Neuronal stem cell (in vitro differentiated cells): ENCODE results near the gene CCDC117.

ENCODE experiments used
- DNase-seq: peaks from one replicate; pipeline ENCODE4 v3.0.0-alpha.2; 2013; ENCODE audit warnings: low spot score
- H2AFZ ChIP-seq: one replicate; pipeline ENCODE4 v1.6.1; 2013; ENCODE audit warnings: mild to moderate bottlenecking, low read length, inconsistent platforms
- H2AK5ac ChIP-seq: 2 replicates; pipeline ENCODE4 v1.6.1; 2013; ENCODE audit warnings: low read depth, mild to moderate bottlenecking, inconsistent platforms, low read length, moderate library complexity, mixed read lengths
- H2BK120ac ChIP-seq: 2 replicates; pipeline ENCODE4 v1.6.1; 2013; ENCODE audit warnings: low read depth, mild to moderate bottlenecking, inconsistent platforms, low read length, moderate library complexity, mixed read lengths
- H2BK12ac ChIP-seq: one replicate; pipeline ENCODE4 v1.6.1; 2013; ENCODE audit warnings: low read length, inconsistent platforms
- H2BK15ac ChIP-seq: 2 replicates; pipeline ENCODE4 v1.6.1; 2013; ENCODE audit warnings: mild to moderate bottlenecking, low read length, inconsistent platforms, mixed read lengths
- H2BK5ac ChIP-seq: one replicate; pipeline ENCODE4 v1.6.1; 2013; ENCODE audit warnings: inconsistent platforms, mild to moderate bottlenecking, low read length, moderate library complexity
- H3K14ac ChIP-seq: one replicate; pipeline ENCODE4 v1.6.1; 2013; ENCODE audit warnings: low read length, inconsistent platforms
- H3K18ac ChIP-seq: 2 replicates; pipeline ENCODE4 v1.6.1; 2013; ENCODE audit warnings: low read length, inconsistent platforms
- H3K23ac ChIP-seq: 2 replicates; pipeline ENCODE4 v1.6.1; 2013; ENCODE audit warnings: low read depth, mild to moderate bottlenecking, mixed read lengths, low read length, inconsistent platforms; ENCODE audit not compliant: poor library complexity
- H3K27ac ChIP-seq: replicated peaks from 3 replicates; pipeline ENCODE4 v1.5.1; 2013; ENCODE audit warnings: low read length, inconsistent platforms
- H3K27me3 ChIP-seq, 3 experiments: 2 replicates each; pipeline ENCODE4 v1.6.1; 2013; ENCODE audit warnings: low read length in 3 of 3, mild to moderate bottlenecking in 2 of 3, inconsistent platforms in 1 of 3, low read depth in 1 of 3, mixed read lengths in 1 of 3, moderate library complexity in 1 of 3; ENCODE audit not compliant: control insufficient read depth in 3 of 3, insufficient read depth in 3 of 3
- H3K36me3 ChIP-seq, 2 donors: replicated peaks in 1 of 2; 2 replicates each; pipeline ENCODE4 v1.6.1; 2013; ENCODE audit warnings: low read length in 2 of 2; ENCODE audit not compliant: control insufficient read depth in 2 of 2, insufficient read depth in 2 of 2
- H3K4ac ChIP-seq: 2 replicates; pipeline ENCODE4 v1.6.1; 2013; ENCODE audit warnings: inconsistent platforms, mild to moderate bottlenecking, low read length, moderate library complexity
- H3K4me1 ChIP-seq, 2 donors: 1 replicate in 1 of 2; 2 replicates in 1 of 2; pipeline ENCODE4 v1.6.1; 2013; ENCODE audit warnings: low read length in 2 of 2, low read depth in 1 of 2; ENCODE audit not compliant: control insufficient read depth in 2 of 2, insufficient read depth in 1 of 2
- H3K4me2 ChIP-seq: one replicate; pipeline ENCODE4 v1.6.1; 2013; ENCODE audit warnings: mild to moderate bottlenecking, low read length, inconsistent platforms; ENCODE audit not compliant: insufficient read depth, poor library complexity, severe bottlenecking
- H3K4me3 ChIP-seq, 2 donors: 2 replicates each; pipeline ENCODE4 v1.5.1; 2013; ENCODE audit warnings: low read length in 2 of 2, mild to moderate bottlenecking in 2 of 2, inconsistent platforms in 1 of 2, moderate library complexity in 1 of 2
- H3K79me1 ChIP-seq: one replicate; pipeline ENCODE4 v1.6.1; 2013; ENCODE audit warnings: low read depth, mild to moderate bottlenecking, inconsistent platforms, low read length, moderate library complexity
- H3K9ac ChIP-seq: one replicate; pipeline ENCODE4 v1.6.1; 2013; ENCODE audit warnings: mild to moderate bottlenecking, low read depth, low read length, inconsistent platforms; ENCODE audit not compliant: poor library complexity
- H3K9me3 ChIP-seq, 2 donors: replicated peaks in 1 of 2; 2 replicates each; pipeline versions ENCODE3 to v1.6.1; 2013; ENCODE audit warnings: low read length in 2 of 2, mild to moderate bottlenecking in 2 of 2, inconsistent platforms in 1 of 2, low read depth in 1 of 2, mixed read lengths in 1 of 2, moderate library complexity in 1 of 2; ENCODE audit not compliant: control insufficient read depth in 2 of 2, insufficient read depth in 1 of 2
- H4K8ac ChIP-seq: one replicate; pipeline ENCODE4 v1.6.1; 2013; ENCODE audit warnings: low read depth, mild to moderate bottlenecking, inconsistent platforms, low read length, moderate library complexity
- H4K91ac ChIP-seq: one replicate; pipeline ENCODE4 v1.6.1; 2013; ENCODE audit warnings: low read length, low read depth, mild to moderate bottlenecking, inconsistent platforms; ENCODE audit not compliant: poor library complexity
- WGBS, 2 donors: extraction: QIAGEN DNeasy Blood & Tissue Kit; methylation state at CpG; one replicate each; pipeline ENCODE4 v1.1.7; 2013; ENCODE audit warnings: missing lambda C conversion rate in 2 of 2, mixed read lengths in 1 of 2; ENCODE audit not compliant: insufficient read length in 2 of 2, insufficient replicate concordance in 1 of 2; ENCODE audit errors: extremely low coverage in 2 of 2; 5-methylcytosine and 5-hydroxymethylcytosine counted together

CCDC117 gene

DNA sequence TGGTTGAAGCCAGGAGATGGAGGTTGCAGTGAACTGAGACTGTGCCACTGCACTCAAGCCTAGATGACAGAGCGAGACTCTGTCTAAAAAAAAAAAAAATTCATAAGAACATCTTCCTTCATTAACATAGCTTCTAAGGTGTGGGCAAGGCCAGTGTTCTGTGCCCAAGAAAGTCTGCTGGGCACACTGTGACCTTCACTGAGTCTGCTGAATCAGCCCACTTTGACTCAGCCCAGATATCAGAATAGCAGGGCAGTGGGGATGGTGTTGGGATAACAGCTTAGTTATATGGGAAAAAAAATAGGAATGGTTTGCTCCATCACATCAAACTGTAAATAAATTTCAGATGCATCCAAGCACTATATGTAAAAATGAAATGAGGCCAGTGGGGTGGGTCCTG is 60.2 kb downstream of the CCDC117 start:
- H3K18ac ChIP-seq = no peak overlapping the region
- H3K4me3 ChIP-seq = no peak overlapping the region
- no peak overlapping the region for H3K23ac ChIP-seq
- H4K8ac ChIP-seq = no peak overlapping the region
- no peak overlapping the region for H3K27ac ChIP-seq
- no peak overlapping the region for H2BK120ac ChIP-seq
- H3K14ac ChIP-seq = no peak overlapping the region
- peaks cover 0 to 2% of the 10 kb centered on the region in 2 donors for H3K4me1 ChIP-seq
- no peak overlapping the region for H3K4me2 ChIP-seq
- H2AK5ac ChIP-seq = no peak overlapping the region
- H3K79me1 ChIP-seq = no peaks in the 10 kb centered on the region
- H2AFZ ChIP-seq = no peak overlapping the region
- peaks cover 0 to 1% of the 10 kb centered on the region in 2 donors for H3K9me3 ChIP-seq
- H2BK15ac ChIP-seq = no peak overlapping the region
- H3K27me3 ChIP-seq = no peaks in the 10 kb centered on the region
- H3K4ac ChIP-seq = no peak overlapping the region
- H3K36me3 ChIP-seq = no peaks in the 10 kb centered on the region
- no peak for DNase-seq
- no peak overlapping the region for H3K9ac ChIP-seq
- WGBS, 2 donors = no CpG with 5 or more reads among the region's 1 CpG
- H2BK5ac ChIP-seq = no peak overlapping the region
- H2BK12ac ChIP-seq = no peak overlapping the region
- no peak overlapping the region for H4K91ac ChIP-seq

DNA sequence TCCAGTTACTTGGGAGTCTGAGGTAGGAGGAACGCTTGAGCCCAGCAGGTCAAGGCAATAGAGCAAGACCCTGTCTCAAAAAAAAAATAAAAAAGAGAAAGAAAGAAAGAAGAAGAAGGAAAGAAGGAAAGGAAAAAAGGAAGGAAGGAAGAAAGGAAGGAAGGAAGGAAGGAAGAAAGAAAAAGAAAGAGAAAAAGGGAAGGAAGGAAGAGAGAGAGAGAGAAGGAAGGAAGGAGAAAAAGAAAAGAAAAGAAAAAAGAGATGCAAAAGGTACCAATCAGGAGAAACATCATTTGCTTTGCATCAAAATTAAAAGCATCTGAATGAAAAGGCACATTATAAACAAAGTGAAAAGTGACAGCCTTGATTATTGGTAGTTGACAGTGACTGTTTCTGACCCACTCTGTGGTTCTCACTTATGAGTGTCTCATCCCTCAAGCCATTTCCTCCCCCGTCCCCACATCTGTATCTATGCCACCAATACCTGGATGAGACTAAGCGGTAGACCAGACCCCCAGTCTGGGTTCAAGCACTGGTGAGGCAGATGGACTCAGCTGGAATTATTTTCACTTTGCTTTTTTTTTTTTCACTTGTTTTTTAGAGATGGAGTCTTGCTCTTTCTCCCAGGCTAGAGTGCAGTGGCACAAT is 60.9 kb downstream of the CCDC117 start:
- H3K18ac ChIP-seq = no peak overlapping the region
- H3K9ac ChIP-seq = no peak overlapping the region
- H3K9me3 ChIP-seq = peaks cover 0 to 1% of the 10 kb centered on the region in 2 donors
- H2BK5ac ChIP-seq = no peak overlapping the region
- no peak overlapping the region for H2BK15ac ChIP-seq
- H2BK12ac ChIP-seq = no peak overlapping the region
- no peaks in the 10 kb centered on the region for H3K79me1 ChIP-seq
- no peak overlapping the region for H3K14ac ChIP-seq
- no peak overlapping the region for H3K4me3 ChIP-seq
- H3K27me3 ChIP-seq = no peaks in the 10 kb centered on the region
- no peaks in the 10 kb centered on the region for H3K36me3 ChIP-seq
- H2BK120ac ChIP-seq = no peak overlapping the region
- peaks cover 0 to 5% of the 10 kb centered on the region in 2 donors for H3K4me1 ChIP-seq
- H4K8ac ChIP-seq = no peak overlapping the region
- no peak overlapping the region for H3K23ac ChIP-seq
- H3K4me2 ChIP-seq = no peak overlapping the region
- H4K91ac ChIP-seq = no peak overlapping the region
- no peak overlapping the region for H3K27ac ChIP-seq
- no peak overlapping the region for H3K4ac ChIP-seq
- DNase-seq = no peak
- no peak overlapping the region for H2AFZ ChIP-seq
- WGBS, 2 donors = no CpG with 5 or more reads among the region's 3 CpGs
- H2AK5ac ChIP-seq = no peak overlapping the region

DNA sequence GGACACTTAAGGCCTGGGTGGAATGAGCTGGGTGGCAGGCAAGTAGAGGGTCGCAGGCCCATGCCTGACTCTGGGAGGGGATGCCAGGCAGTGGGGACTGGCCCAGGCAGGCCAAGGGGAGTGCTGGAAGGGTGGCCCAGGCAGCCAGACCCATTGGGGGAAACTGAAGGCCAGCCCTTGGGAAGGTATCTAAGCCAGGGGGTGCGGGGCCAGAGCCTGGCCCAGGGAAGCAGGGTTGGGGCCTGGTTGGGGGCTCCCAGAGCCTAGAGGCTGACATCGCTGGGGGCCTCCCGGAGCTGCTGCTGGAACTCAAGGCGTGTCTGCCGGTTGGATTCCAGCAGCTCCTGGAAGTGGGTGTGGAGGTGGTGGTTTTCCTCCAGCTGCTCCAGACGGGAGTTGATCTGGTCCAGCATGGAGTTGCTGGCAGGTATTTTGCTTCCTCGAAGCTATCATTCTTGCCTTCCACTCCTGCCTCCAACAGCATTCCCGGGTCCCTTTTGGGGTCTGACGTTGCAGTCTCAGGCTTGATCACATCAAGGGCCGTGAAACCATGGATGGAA is 63.2 kb downstream of the CCDC117 start:
- Histone ChIP-seq H3K27ac (no peak overlapping the region), H2BK5ac (no peak overlapping the region), H3K23ac (no peak overlapping the region), H2AFZ (no peak overlapping the region), H3K79me1 (no peaks in the 10 kb centered on the region), H2BK15ac (no peak overlapping the region), H3K4me3 (no peak overlapping the region), H2BK12ac (no peak overlapping the region), H3K14ac (peak overlapping the region; percentile 47), H4K91ac (no peak overlapping the region), H3K18ac (peak overlapping the region; percentile 15), H3K4ac (no peak overlapping the region), H4K8ac (no peak overlapping the region), H3K9me3 (peaks cover 0 to 1% of the 10 kb centered on the region in 2 donors), H3K36me3 (no peaks in the 10 kb centered on the region), H2BK120ac (no peak overlapping the region), H3K9ac (peak overlapping the region; percentile 45), H3K4me2 (no peak overlapping the region), H3K4me1 (peaks cover 0 to 5% of the 10 kb centered on the region in 2 donors), H2AK5ac (peak overlapping the region; percentile 44), H3K27me3 (no peaks in the 10 kb centered on the region)
- no peak for DNase-seq
- WGBS, 2 donors = no CpG with 5 or more reads among the region's 11 CpGs

DNA sequence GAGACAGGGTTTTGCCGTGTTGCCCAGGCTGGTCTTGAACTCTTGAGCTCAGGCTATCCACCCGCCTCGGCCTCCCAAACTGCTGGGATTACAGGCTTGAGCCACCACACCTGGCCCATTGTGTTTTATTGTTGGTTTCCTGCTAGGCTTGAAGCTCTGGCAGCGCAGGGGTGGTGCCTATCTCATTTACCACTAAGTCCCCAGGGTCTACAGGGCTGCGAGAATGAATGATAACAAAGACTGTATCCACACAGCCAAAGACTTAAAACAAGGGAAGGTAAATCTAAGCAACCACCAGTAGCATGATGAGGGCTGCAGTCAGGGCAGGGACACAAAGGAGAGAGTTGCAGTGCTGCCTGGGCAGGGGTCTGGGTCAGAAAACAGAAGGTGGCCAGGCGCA is 65.1 kb downstream of the CCDC117 start:
- H3K79me1 ChIP-seq = no peaks in the 10 kb centered on the region
- H3K18ac ChIP-seq = peak overlapping the region; percentile 2
- no peak overlapping the region for H3K4ac ChIP-seq
- H2BK5ac ChIP-seq = no peak overlapping the region
- no peak overlapping the region for H4K91ac ChIP-seq
- H2AK5ac ChIP-seq = no peak overlapping the region
- peak overlapping the region; percentile 8 for H2BK12ac ChIP-seq
- no peak overlapping the region for H3K4me3 ChIP-seq
- H3K14ac ChIP-seq = no peak overlapping the region
- H3K23ac ChIP-seq = no peak overlapping the region
- peaks cover 0 to 5% of the 10 kb centered on the region in 2 donors for H3K4me1 ChIP-seq
- no peak overlapping the region for H3K27ac ChIP-seq
- H3K9me3 ChIP-seq = no peaks in the 10 kb centered on the region
- H4K8ac ChIP-seq = no peak overlapping the region
- no peak overlapping the region for H3K4me2 ChIP-seq
- no peak overlapping the region for H2AFZ ChIP-seq
- no peaks in the 10 kb centered on the region for H3K27me3 ChIP-seq
- H3K9ac ChIP-seq = no peak overlapping the region
- no peaks in the 10 kb centered on the region for H3K36me3 ChIP-seq
- H2BK15ac ChIP-seq = no peak overlapping the region
- no CpG with 5 or more reads among the region's 6 CpGs for WGBS, 2 donors
- no peak overlapping the region for H2BK120ac ChIP-seq
- no peak for DNase-seq
